ENCODE results near the gene PCSK2. TPM values are rescaled to one million over a fixed set of nuclear protein-coding genes. Genes with fewer than 3 reads are reported as not detected.

The PCSK2 gene
- total RNA-seq, 1 donor from 2014 or later, result 1.0 TPM

- Mint-ChIP-seq H3K27me3 (ENCODE audit: unreplicated experiment) (peaks cover 1% of the 10 kb centered on the region), H3K36me3 (ENCODE audit: low read depth, unreplicated experiment) (no peaks in the 10 kb centered on the region), H3K27ac (ENCODE audit: unreplicated experiment) (no peak overlapping the region), H3K9me3 (ENCODE audit: unreplicated experiment) (no peaks in the 10 kb centered on the region), H3K4me3 (ENCODE audit: unreplicated experiment) (no peak overlapping the region), H3K4me1 (ENCODE audit: unreplicated experiment) (no peaks in the 10 kb centered on the region)
- TF ChIP-seq, protein P1, sequence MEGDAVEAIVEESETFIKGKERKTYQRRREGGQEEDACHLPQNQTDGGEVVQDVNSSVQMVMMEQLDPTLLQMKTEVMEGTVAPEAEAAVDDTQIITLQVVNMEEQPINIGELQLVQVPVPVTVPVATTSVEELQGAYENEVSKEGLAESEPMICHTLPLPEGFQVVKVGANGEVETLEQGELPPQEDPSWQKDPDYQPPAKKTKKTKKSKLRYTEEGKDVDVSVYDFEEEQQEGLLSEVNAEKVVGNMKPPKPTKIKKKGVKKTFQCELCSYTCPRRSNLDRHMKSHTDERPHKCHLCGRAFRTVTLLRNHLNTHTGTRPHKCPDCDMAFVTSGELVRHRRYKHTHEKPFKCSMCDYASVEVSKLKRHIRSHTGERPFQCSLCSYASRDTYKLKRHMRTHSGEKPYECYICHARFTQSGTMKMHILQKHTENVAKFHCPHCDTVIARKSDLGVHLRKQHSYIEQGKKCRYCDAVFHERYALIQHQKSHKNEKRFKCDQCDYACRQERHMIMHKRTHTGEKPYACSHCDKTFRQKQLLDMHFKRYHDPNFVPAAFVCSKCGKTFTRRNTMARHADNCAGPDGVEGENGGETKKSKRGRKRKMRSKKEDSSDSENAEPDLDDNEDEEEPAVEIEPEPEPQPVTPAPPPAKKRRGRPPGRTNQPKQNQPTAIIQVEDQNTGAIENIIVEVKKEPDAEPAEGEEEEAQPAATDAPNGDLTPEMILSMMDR (IDR thresholded peaks at IDR 0.05; ENCODE audit: unreplicated experiment), result no peak
- DNase-seq (ENCODE audit: low spot score), result no peak
Observed at GRCh38 chr20:17443131-17443858, 216.5 kb downstream of the PCSK2 start.

GRCh38 chr20:17444091-17444490, 217.3 kb downstream of the PCSK2 start:
- Mint-ChIP-seq H3K27me3 (ENCODE audit: unreplicated experiment) (peaks cover 1% of the 10 kb centered on the region), H3K4me1 (ENCODE audit: unreplicated experiment) (no peaks in the 10 kb centered on the region), H3K4me3 (ENCODE audit: unreplicated experiment) (no peak overlapping the region), H3K36me3 (ENCODE audit: low read depth, unreplicated experiment) (no peaks in the 10 kb centered on the region), H3K9me3 (ENCODE audit: unreplicated experiment) (no peaks in the 10 kb centered on the region), H3K27ac (ENCODE audit: unreplicated experiment) (no peak overlapping the region)
- DNase-seq (ENCODE audit: low spot score), result no peak
- TF ChIP-seq, protein P1 (IDR thresholded peaks at IDR 0.05; ENCODE audit: unreplicated experiment), result no peak

DNA sequence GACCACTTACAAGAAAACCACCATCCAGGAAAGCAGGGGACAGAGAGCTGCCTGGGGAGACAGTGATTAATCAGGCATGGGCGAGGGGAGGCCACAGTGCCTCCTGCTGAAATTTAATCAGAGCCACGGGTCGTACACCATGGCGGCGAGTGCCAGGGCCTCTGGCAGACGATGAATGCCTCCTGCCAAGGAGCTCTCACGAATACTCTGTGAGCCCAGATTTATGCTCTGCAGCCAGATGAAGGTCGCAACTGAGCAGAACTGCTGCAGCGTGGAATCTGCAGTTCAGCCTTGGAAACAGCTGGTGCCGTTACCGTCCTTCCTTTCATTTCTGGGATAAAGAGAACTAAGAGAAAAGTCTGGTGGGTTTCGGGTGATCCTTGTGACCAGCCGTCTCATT, 218.7 kb downstream of the PCSK2 start:
- Mint-ChIP-seq H3K27ac (ENCODE audit: unreplicated experiment) (no peak overlapping the region), H3K9me3 (ENCODE audit: unreplicated experiment) (no peaks in the 10 kb centered on the region), H3K4me3 (ENCODE audit: unreplicated experiment) (no peak overlapping the region), H3K27me3 (ENCODE audit: unreplicated experiment) (no peaks in the 10 kb centered on the region), H3K36me3 (ENCODE audit: low read depth, unreplicated experiment) (no peaks in the 10 kb centered on the region), H3K4me1 (ENCODE audit: unreplicated experiment) (no peaks in the 10 kb centered on the region)
- DNase-seq (ENCODE audit: low spot score), result no peak
- TF ChIP-seq, protein P1 (IDR thresholded peaks at IDR 0.05; ENCODE audit: unreplicated experiment), result no peak

DNA sequence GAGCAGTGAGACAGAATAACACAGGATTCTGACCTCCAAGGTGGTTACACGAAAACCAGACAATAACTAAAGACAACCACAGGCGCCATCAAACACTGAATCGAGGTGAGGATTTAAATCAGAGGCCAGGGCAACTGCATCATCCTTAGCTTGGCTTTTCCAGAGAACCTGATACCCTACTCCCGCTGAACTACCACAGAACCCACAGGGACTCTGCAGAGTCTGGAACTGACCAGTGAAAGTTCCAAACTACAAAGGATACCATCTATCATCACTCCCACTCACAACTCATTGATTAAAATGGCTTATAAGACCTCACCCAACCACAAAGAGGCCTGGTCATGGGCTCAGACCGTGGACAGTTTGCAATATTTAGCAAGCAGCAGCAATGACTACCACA, 219.3 kb downstream of the PCSK2 start:
- Mint-ChIP-seq H3K9me3 (ENCODE audit: unreplicated experiment) (no peaks in the 10 kb centered on the region), H3K4me3 (ENCODE audit: unreplicated experiment) (no peak overlapping the region), H3K27me3 (ENCODE audit: unreplicated experiment) (no peaks in the 10 kb centered on the region), H3K36me3 (ENCODE audit: low read depth, unreplicated experiment) (no peaks in the 10 kb centered on the region), H3K27ac (ENCODE audit: unreplicated experiment) (no peak overlapping the region), H3K4me1 (ENCODE audit: unreplicated experiment) (no peaks in the 10 kb centered on the region)
- no peak for DNase-seq (ENCODE audit: low spot score)
- TF ChIP-seq, protein P1 (IDR thresholded peaks at IDR 0.05; ENCODE audit: unreplicated experiment), result no peak

DNA sequence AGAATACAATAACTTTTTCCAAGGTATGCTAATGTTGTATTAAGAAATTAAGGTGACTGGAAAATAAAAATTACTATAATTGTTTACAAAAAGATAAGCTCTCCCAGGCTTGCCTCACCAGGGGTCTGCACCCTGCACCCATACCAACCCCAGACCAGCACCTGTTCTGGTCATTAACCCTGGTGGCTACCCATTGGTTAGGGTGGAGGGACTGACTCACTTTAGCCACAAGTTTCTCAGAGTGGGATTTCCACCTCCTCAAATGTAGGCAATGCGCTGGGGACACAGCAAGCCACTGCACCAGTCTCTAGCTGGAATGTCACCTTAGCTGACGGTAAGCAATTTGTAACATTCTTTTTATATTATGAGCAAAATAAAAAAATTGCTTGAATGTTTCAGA, 221.2 kb downstream of the PCSK2 start:
- Mint-ChIP-seq H3K4me1 (ENCODE audit: unreplicated experiment) (no peaks in the 10 kb centered on the region), H3K27ac (ENCODE audit: unreplicated experiment) (no peak overlapping the region), H3K9me3 (ENCODE audit: unreplicated experiment) (no peaks in the 10 kb centered on the region), H3K27me3 (ENCODE audit: unreplicated experiment) (no peaks in the 10 kb centered on the region), H3K36me3 (ENCODE audit: low read depth, unreplicated experiment) (no peaks in the 10 kb centered on the region), H3K4me3 (ENCODE audit: unreplicated experiment) (no peak overlapping the region)
- TF ChIP-seq, protein P1 (IDR thresholded peaks at IDR 0.05; ENCODE audit: unreplicated experiment), result no peak
- DNase-seq (ENCODE audit: low spot score), result no peak
